A673 (cell line): Measurements from ENCODE around the gene TRIM39. TPM values are rescaled to one million over a fixed set of nuclear protein-coding genes. Genes with fewer than 3 reads are reported as not detected.

Experiments
- BruUV-seq: library from RNA; stranded (reverse); fragments of 400-500 nt; replicated peaks from 2 replicates; lab custom pipeline; 2021; lab: Mats Ljungman, UMichigan
- CTCF ChIA-PET: fragments of 300-600 bp; sonication (Branson Sonifier 250); formaldehyde crosslinking; loops from one replicate; lab custom pipeline; 2022; ENCODE audit warnings: antibody characterized with exemption; lab: Charles Lee
- POLR2A ChIA-PET: fragments of 300-600 bp; sonication (Branson Sonifier 250); formaldehyde crosslinking; loops from one replicate; lab custom pipeline; 2022; ENCODE audit warnings: antibody characterized with exemption; ENCODE audit not compliant: low non-redundant PET; lab: Charles Lee
- DNase-seq: peaks from one replicate; pipeline ENCODE4 v3.0.0-alpha.2; 2015; ENCODE audit warnings: low spot score
- H3K27ac ChIP-seq: fragments of 200-600 bp; sonication (generic); 2 replicates; pipeline ENCODE4 v1.5.1; 2016; ENCODE audit warnings: mixed run types, low read depth, mild to moderate bottlenecking, mixed read lengths, antibody characterized with exemption, low read length; ENCODE audit not compliant: poor library complexity, severe bottlenecking
- H3K27me3 ChIP-seq: fragments of 200-600 bp; sonication (generic); replicated peaks from 2 replicates; pipeline ENCODE4 v1.6.1; 2017; ENCODE audit warnings: mixed run types, low read depth, mild to moderate bottlenecking, mixed read lengths, antibody characterized with exemption, low read length; ENCODE audit not compliant: insufficient read depth, poor library complexity
- H3K36me3 ChIP-seq: fragments of 200-600 bp; sonication (generic); 2 replicates; pipeline ENCODE4 v1.6.1; 2016; ENCODE audit warnings: mixed run types, mild to moderate bottlenecking, mixed read lengths, antibody characterized with exemption, low read length; ENCODE audit not compliant: insufficient read depth, poor library complexity, severe bottlenecking
- H3K4me1 ChIP-seq: fragments of 200-600 bp; sonication (generic); 2 replicates; pipeline ENCODE4 v1.6.1; 2017; ENCODE audit warnings: mixed run types, mild to moderate bottlenecking, mixed read lengths, antibody characterized with exemption, low read length; ENCODE audit not compliant: insufficient read depth, poor library complexity, severe bottlenecking
- H3K4me3 ChIP-seq: fragments of 200-600 bp; sonication (generic); 2 replicates; pipeline ENCODE4 v1.5.1; 2016; ENCODE audit warnings: low read depth, mixed run types, mild to moderate bottlenecking, mixed read lengths, low read length; ENCODE audit not compliant: poor library complexity, severe bottlenecking
- H3K9me3 ChIP-seq: fragments of 200-600 bp; sonication (generic); 2 replicates; pipeline ENCODE4 v1.6.1; 2016; ENCODE audit warnings: mixed run types, low read depth, mild to moderate bottlenecking, mixed read lengths, antibody characterized with exemption, low read length; ENCODE audit not compliant: poor library complexity, severe bottlenecking
- CTCF ChIP-seq: fragments of 300-800, 200-600 bp; sonication (generic); conservative IDR thresholded peaks from 2 replicates; pipeline ENCODE4 v1.5.1; 2017; ENCODE audit warnings: low read depth, mild to moderate bottlenecking, antibody characterized with exemption, low read length, moderate library complexity, mixed read lengths
- EZH2 ChIP-seq: fragments of 200-600 bp; sonication (generic); IDR thresholded peaks from 2 replicates; pipeline ENCODE4 v1.6.1; 2017; ENCODE audit warnings: borderline replicate concordance, low read depth, mild to moderate bottlenecking, mixed read lengths, antibody characterized with exemption, low read length; ENCODE audit not compliant: poor library complexity, severe bottlenecking
- intact Hi-C: fragments of 100-400 bp; cut with micrococcal nuclease; formaldehyde crosslinking; loops from one replicate; pipeline ENCODE4 v1.10.0; 2022; ENCODE audit not compliant: unreplicated experiment
- total RNA-seq: library from RNA; stranded (reverse); gene quantifications from 2 replicates; pipeline ENCODE4 v1.2.3, GENCODE V29; 2021

TRIM39 gene
- total RNA-seq, 1 experiment from 2014 or later: 14.3 TPM

- no peaks in the 10 kb centered on the region for H3K9me3 ChIP-seq
- DNase-seq: peak; percentile 30
- H3K27ac ChIP-seq: no peak overlapping the region
- H3K27me3 ChIP-seq: peaks cover 5% of the 10 kb centered on the region
- H3K4me1 ChIP-seq: no peaks in the 10 kb centered on the region
- no TSS peak for BruUV-seq
- no peaks in the 10 kb centered on the region for H3K36me3 ChIP-seq
- intact Hi-C loops: no loop called here
- ChIA-PET POLR2A (no interaction called here), CTCF (no interaction called here)
- TF ChIP-seq CTCF: no peak
- TF ChIP-seq EZH2: no peak
- H3K4me3 ChIP-seq: no peak overlapping the region
These were observed 51.7 kb downstream of the TRIM39 start for GRCh38 chr6:30378290-30378937.

- H3K36me3 ChIP-seq: no peaks in the 10 kb centered on the region
- no TSS peak for BruUV-seq
- H3K27ac ChIP-seq: no peak overlapping the region
- no peak for TF ChIP-seq EZH2
- no peak for TF ChIP-seq CTCF
- ChIA-PET CTCF (interaction anchor here (0.7 kb wide), 1 partner anchor 55 kb away, joined by 4 read pairs; no protein-coding TSS in a partner anchor), POLR2A (no interaction called here)
- no peaks in the 10 kb centered on the region for H3K9me3 ChIP-seq
- H3K27me3 ChIP-seq: peaks cover 14% of the 10 kb centered on the region
- H3K4me3 ChIP-seq: no peak overlapping the region
- no peak for DNase-seq
- intact Hi-C loops: no loop called here
- no peaks in the 10 kb centered on the region for H3K4me1 ChIP-seq
These were observed 53.7 kb downstream of the TRIM39 start for GRCh38 chr6:30380464-30380863.

GRCh38 chr6:30386166-30386565, 59.4 kb downstream of the TRIM39 start:
- ChIA-PET POLR2A (no interaction called here), CTCF (no interaction called here)
- no peaks in the 10 kb centered on the region for H3K9me3 ChIP-seq
- no peaks in the 10 kb centered on the region for H3K36me3 ChIP-seq
- no peak overlapping the region for H3K27ac ChIP-seq
- H3K4me3 ChIP-seq: no peak overlapping the region
- no TSS peak for BruUV-seq
- TF ChIP-seq EZH2 (no peak), CTCF (no peak)
- intact Hi-C loops: no loop called here
- DNase-seq: no peak
- peaks cover 55% of the 10 kb centered on the region for H3K27me3 ChIP-seq
- no peaks in the 10 kb centered on the region for H3K4me1 ChIP-seq
